Astrocyte (in vitro differentiated cells and primary cell): ENCODE measurements around the gene PDF. TPM values are rescaled to one million over a fixed set of nuclear protein-coding genes. Genes with fewer than 3 reads are reported as not detected.
"Not testable (repeated sequence)": the region's sequence is repeated elsewhere in the genome, so short reads cannot be mapped to it uniquely, and the experiment has no call there.

ENCODE experiments used
- DNase-seq: peaks from one replicate; pipeline ENCODE4 v3.0.0-alpha.2; 2010; ENCODE audit warnings: low read depth
- FAIRE-seq: peaks from 2 replicates; lab custom pipeline; 2011; peaks lifted over from hg19 to GRCh38; lab: Jason Lieb, UNC
- H2AFZ ChIP-seq: 2 replicates; pipeline ENCODE4 v1.6.0; 2012; ENCODE audit warnings: low read depth, low read length, inconsistent platforms
- H3K27ac ChIP-seq: 2 replicates; pipeline ENCODE4 v1.5.1; 2011; ENCODE audit warnings: low read depth, low read length, inconsistent platforms
- H3K27me3 ChIP-seq: 2 replicates; pipeline ENCODE4 v1.6.0; 2011; ENCODE audit warnings: low read length, inconsistent platforms; ENCODE audit not compliant: insufficient read depth
- H3K36me3 ChIP-seq: 2 replicates; pipeline ENCODE4 v1.5.1; 2011; ENCODE audit warnings: low read length, inconsistent platforms; ENCODE audit not compliant: insufficient read depth
- H3K4me1 ChIP-seq: 2 replicates; pipeline ENCODE4 v1.5.1; 2011; ENCODE audit warnings: low read length, inconsistent platforms; ENCODE audit not compliant: insufficient read depth
- H3K4me2 ChIP-seq: 2 replicates; pipeline ENCODE4 v1.6.0; 2012; ENCODE audit warnings: low read length, inconsistent platforms
- H3K4me3 ChIP-seq: 2 replicates; pipeline ENCODE4 v1.5.1; 2011; ENCODE audit warnings: low read depth, mild to moderate bottlenecking, low read length, inconsistent platforms; ENCODE audit not compliant: insufficient read depth
- H3K79me2 ChIP-seq: 2 replicates; pipeline ENCODE4 v1.6.0; 2012; ENCODE audit warnings: mild to moderate bottlenecking, low read length, inconsistent platforms; ENCODE audit not compliant: insufficient read depth
- H3K9ac ChIP-seq: 2 replicates; pipeline ENCODE4 v1.6.0; 2012; ENCODE audit warnings: mild to moderate bottlenecking, low read length, inconsistent platforms
- H3K9me3 ChIP-seq: 2 replicates; pipeline ENCODE4 v1.5.1; 2012; ENCODE audit warnings: low read depth, mild to moderate bottlenecking, low read length, inconsistent platforms; ENCODE audit not compliant: insufficient read depth
- H4K20me1 ChIP-seq: 2 replicates; pipeline ENCODE4 v1.6.0; 2012; ENCODE audit warnings: low read length, inconsistent platforms; ENCODE audit not compliant: insufficient read depth
- H3K27ac Mint-ChIP-seq: one replicate; pipeline ENCODE4 v1.8.0; 2021; ENCODE audit warnings: mild to moderate bottlenecking, mixed read lengths; ENCODE audit not compliant: unreplicated experiment
- H3K27me3 Mint-ChIP-seq: one replicate; pipeline ENCODE4 v1.8.0; 2021; ENCODE audit warnings: low read depth, mixed read lengths; ENCODE audit not compliant: unreplicated experiment
- H3K36me3 Mint-ChIP-seq: one replicate; pipeline ENCODE4 v1.8.0; 2021; ENCODE audit warnings: low read depth, mixed read lengths; ENCODE audit not compliant: unreplicated experiment
- H3K4me1 Mint-ChIP-seq: one replicate; pipeline ENCODE4 v1.8.0; 2021; ENCODE audit warnings: low read depth, mixed read lengths; ENCODE audit not compliant: unreplicated experiment
- H3K4me3 Mint-ChIP-seq: one replicate; pipeline ENCODE4 v1.8.0; 2021; ENCODE audit warnings: mild to moderate bottlenecking, moderate library complexity, mixed read lengths; ENCODE audit not compliant: unreplicated experiment
- H3K9me3 Mint-ChIP-seq: one replicate; pipeline ENCODE4 v1.8.0; 2021; ENCODE audit warnings: mild to moderate bottlenecking, mixed read lengths; ENCODE audit not compliant: unreplicated experiment
- CTCF ChIP-seq: IDR thresholded peaks from 2 replicates; pipeline ENCODE4 v1.5.1; 2011; ENCODE audit warnings: low read depth, mild to moderate bottlenecking, inconsistent platforms, low read length, moderate library complexity; ENCODE audit not compliant: insufficient read depth
- EZH2 ChIP-seq: IDR thresholded peaks from 2 replicates; pipeline ENCODE4 v1.6.1; 2012; ENCODE audit warnings: mild to moderate bottlenecking, low read length, inconsistent platforms; ENCODE audit not compliant: insufficient read depth
- total RNA-seq: library from RNA; stranded (reverse); gene quantifications from 2 replicates; pipeline ENCODE4 v1.2.1, GENCODE V29; 2021

PDF gene
- total RNA-seq, 1 donor from 2014 or later = 14.9 TPM

DNA sequence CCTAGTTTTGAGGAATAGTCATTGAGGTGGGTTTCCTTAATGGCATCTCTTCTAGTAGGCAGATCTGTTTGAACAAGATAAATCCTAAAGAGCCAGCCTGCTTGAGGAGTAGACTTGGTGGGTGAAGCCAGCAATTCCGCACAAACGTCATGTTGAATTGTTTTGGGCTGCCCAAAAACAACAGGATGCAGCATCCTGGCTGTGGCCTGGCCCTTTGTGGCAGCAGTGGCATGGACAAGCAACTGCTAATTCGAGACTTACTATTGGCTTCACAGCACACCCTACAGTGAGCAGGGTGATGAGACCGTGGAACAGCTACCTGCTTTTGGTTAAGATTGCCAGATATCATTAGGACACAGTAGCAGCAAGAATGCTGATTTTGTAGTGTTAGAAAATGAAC is 28.5 kb downstream of the PDF start:
- Mint-ChIP-seq H3K27me3 (no peaks in the 10 kb centered on the region), H3K27ac (no peak overlapping the region)

GRCh38 chr16:69301187-69301586 is 29.2 kb downstream of the PDF start:
- Histone ChIP-seq H4K20me1 (peaks cover 3% of the 10 kb centered on the region), H3K9ac (no peak overlapping the region), H3K4me1 (no peaks in the 10 kb centered on the region), H3K4me2 (no peak overlapping the region), H3K27me3 (no peaks in the 10 kb centered on the region), H3K9me3 (no peaks in the 10 kb centered on the region), H3K36me3 (peaks cover 16% of the 10 kb centered on the region), H3K4me3 (no peak overlapping the region), H3K79me2 (no peaks in the 10 kb centered on the region), H2AFZ (no peak overlapping the region), H3K27ac (no peak overlapping the region)
- peaks cover 11% of the 10 kb centered on the region for H3K36me3 Mint-ChIP-seq
- no peaks in the 10 kb centered on the region for H3K9me3 Mint-ChIP-seq
- no peak for DNase-seq
- no peak overlapping the region for H3K27ac Mint-ChIP-seq
- FAIRE-seq = no peak
- H3K4me3 Mint-ChIP-seq = no peak overlapping the region
- TF ChIP-seq EZH2 (no peak), CTCF (no peak)
- H3K4me1 Mint-ChIP-seq = no peaks in the 10 kb centered on the region
- H3K27me3 Mint-ChIP-seq = no peaks in the 10 kb centered on the region

More for the DNA sequence above, 28.5 kb downstream of the PDF start:
- TF ChIP-seq EZH2 (no peak), CTCF (no peak)
- Histone ChIP-seq H3K36me3 (peaks cover 16% of the 10 kb centered on the region), H2AFZ (no peak overlapping the region), H3K4me2 (no peak overlapping the region), H3K79me2 (no peaks in the 10 kb centered on the region), H3K27me3 (no peaks in the 10 kb centered on the region), H3K9me3 (no peaks in the 10 kb centered on the region), H3K4me1 (no peaks in the 10 kb centered on the region), H3K27ac (no peak overlapping the region), H4K20me1 (peaks cover 3% of the 10 kb centered on the region), H3K9ac (no peak overlapping the region), H3K4me3 (no peak overlapping the region)
- no peak for FAIRE-seq
- Mint-ChIP-seq H3K36me3 (peaks cover 11% of the 10 kb centered on the region), H3K4me3 (no peak overlapping the region), H3K9me3 (no peaks in the 10 kb centered on the region), H3K4me1 (no peaks in the 10 kb centered on the region)
- DNase-seq = no peak

- no peaks in the 10 kb centered on the region for H3K4me1 ChIP-seq
- H3K9me3 Mint-ChIP-seq = no peaks in the 10 kb centered on the region
- TF ChIP-seq CTCF (no peak), EZH2 (no peak)
- DNase-seq (no peak), FAIRE-seq (no peak)
- no peak overlapping the region for H3K4me2 ChIP-seq
- H3K79me2 ChIP-seq = no peaks in the 10 kb centered on the region
- no peak overlapping the region for H3K4me3 ChIP-seq
- H3K36me3 Mint-ChIP-seq = peaks cover 11% of the 10 kb centered on the region
- no peak overlapping the region for H3K27ac Mint-ChIP-seq
- peaks cover 10% of the 10 kb centered on the region for H3K36me3 ChIP-seq
- H3K9me3 ChIP-seq = no peaks in the 10 kb centered on the region
- no peak overlapping the region for H3K9ac ChIP-seq
- no peaks in the 10 kb centered on the region for H3K27me3 ChIP-seq
- peaks cover 5% of the 10 kb centered on the region for H4K20me1 ChIP-seq
- peaks cover 3% of the 10 kb centered on the region for H3K4me1 Mint-ChIP-seq
- no peaks in the 10 kb centered on the region for H3K27me3 Mint-ChIP-seq
- no peak overlapping the region for H2AFZ ChIP-seq
- no peak overlapping the region for H3K4me3 Mint-ChIP-seq
- H3K27ac ChIP-seq = no peak overlapping the region
Measured at GRCh38 chr16:69298261-69298660, 32.1 kb downstream of the PDF start.

- not testable (repeated sequence) for H3K27ac Mint-ChIP-seq, H3K27ac ChIP-seq, H3K4me1 Mint-ChIP-seq, H4K20me1 ChIP-seq, H3K27me3 ChIP-seq, H3K4me3 ChIP-seq, H2AFZ ChIP-seq, H3K4me1 ChIP-seq, H3K4me2 ChIP-seq, H3K4me3 Mint-ChIP-seq, H3K36me3 Mint-ChIP-seq, H3K9me3 Mint-ChIP-seq, H3K79me2 ChIP-seq, H3K27me3 Mint-ChIP-seq, H3K9me3 ChIP-seq, FAIRE-seq, DNase-seq, H3K9ac ChIP-seq
- peaks cover 10% of the 10 kb centered on the region for H3K36me3 ChIP-seq
Measured at GRCh38 chr16:69296771-69297170, 33.6 kb downstream of the PDF start.
